ENCODE data around the gene TMEM95.

The TMEM95 gene

GRCh38 chr17:7403043-7403726 lies 48.2 kb downstream of the TMEM95 start:
- Histone ChIP-seq H3K9ac (ENCODE audit: low read length in 5 of 5) (peak overlapping the region; percentile 43 to 82 (median 75)), H3K9me3 (ENCODE audit: control insufficient read depth in 5 of 5, low read length in 5 of 5) (no peaks in the 10 kb centered on the region), H3K4me3 (ENCODE audit: low read depth in 1 of 5, low read length in 5 of 5) (peak overlapping the region; percentile 77 to 83 (median 80)), H3K27me3 (ENCODE audit: control insufficient read depth in 5 of 5, insufficient read depth in 4 of 5, low read length in 5 of 5) (no peaks in the 10 kb centered on the region), H3K27ac (ENCODE audit: low read depth, low read length) (peak overlapping the region; percentile 92), H3K4me1 (ENCODE audit: control insufficient read depth in 5 of 5, insufficient read depth in 5 of 5, low read length in 5 of 5) (peaks cover 4 to 25% (median 17%) of the 10 kb centered on the region in 5 donors), H3K36me3 (ENCODE audit: control insufficient read depth in 5 of 5, insufficient read depth in 5 of 5, low read length in 5 of 5) (no peaks in the 10 kb centered on the region)

- no peaks in the 10 kb centered on the region for H3K9me3 ChIP-seq (ENCODE audit: control insufficient read depth in 5 of 5, low read length in 5 of 5)
- H3K27me3 ChIP-seq (ENCODE audit: control insufficient read depth in 5 of 5, insufficient read depth in 4 of 5, low read length in 5 of 5) = no peaks in the 10 kb centered on the region
- H3K9ac ChIP-seq (ENCODE audit: low read length in 5 of 5) = peak overlapping the region in 4 of 5 donors; percentile 43 to 82 (median 71)
- peaks cover 4 to 25% (median 17%) of the 10 kb centered on the region in 5 donors for H3K4me1 ChIP-seq (ENCODE audit: control insufficient read depth in 5 of 5, insufficient read depth in 5 of 5, low read length in 5 of 5)
- peak overlapping the region; percentile 92 for H3K27ac ChIP-seq (ENCODE audit: low read depth, low read length)
- H3K4me3 ChIP-seq (ENCODE audit: low read depth in 1 of 5, low read length in 5 of 5) = peak overlapping the region; percentile 77 to 83 (median 80)
- peaks cover 0 to 2% (median 0%) of the 10 kb centered on the region in 5 donors for H3K36me3 ChIP-seq (ENCODE audit: control insufficient read depth in 5 of 5, insufficient read depth in 5 of 5, low read length in 5 of 5)
Observed at GRCh38 chr17:7403727-7403976, 48.7 kb downstream of the TMEM95 start.

GRCh38 chr17:7403977-7404736 lies 49.2 kb downstream of the TMEM95 start, which contains the start of gene TMEM256:
Gene TMEM256, minus strand, starts transcription at chr17:7404097. Its CDS starts 13 bp downstream, at chr17:7404084.
- Histone ChIP-seq H3K9me3 (ENCODE audit: control insufficient read depth in 5 of 5, low read length in 5 of 5) (no peaks in the 10 kb centered on the region), H3K9ac (ENCODE audit: low read length in 5 of 5) (peak within 1 kb of the TSS; percentile 43 to 82 (median 75)), H3K4me1 (ENCODE audit: control insufficient read depth in 5 of 5, insufficient read depth in 5 of 5, low read length in 5 of 5) (peaks cover 4 to 25% (median 17%) of the 10 kb centered on the region in 5 donors), H3K27me3 (ENCODE audit: control insufficient read depth in 5 of 5, insufficient read depth in 4 of 5, low read length in 5 of 5) (no peaks in the 10 kb centered on the region), H3K36me3 (ENCODE audit: control insufficient read depth in 5 of 5, insufficient read depth in 5 of 5, low read length in 5 of 5) (peaks cover 0 to 7% (median 0%) of the 10 kb centered on the region in 5 donors), H3K4me3 (ENCODE audit: low read depth in 1 of 5, low read length in 5 of 5) (peak within 1 kb of the TSS; percentile 77 to 83 (median 80)), H3K27ac (ENCODE audit: low read depth, low read length) (peak within 1 kb of the TSS; percentile 92)

DNA sequence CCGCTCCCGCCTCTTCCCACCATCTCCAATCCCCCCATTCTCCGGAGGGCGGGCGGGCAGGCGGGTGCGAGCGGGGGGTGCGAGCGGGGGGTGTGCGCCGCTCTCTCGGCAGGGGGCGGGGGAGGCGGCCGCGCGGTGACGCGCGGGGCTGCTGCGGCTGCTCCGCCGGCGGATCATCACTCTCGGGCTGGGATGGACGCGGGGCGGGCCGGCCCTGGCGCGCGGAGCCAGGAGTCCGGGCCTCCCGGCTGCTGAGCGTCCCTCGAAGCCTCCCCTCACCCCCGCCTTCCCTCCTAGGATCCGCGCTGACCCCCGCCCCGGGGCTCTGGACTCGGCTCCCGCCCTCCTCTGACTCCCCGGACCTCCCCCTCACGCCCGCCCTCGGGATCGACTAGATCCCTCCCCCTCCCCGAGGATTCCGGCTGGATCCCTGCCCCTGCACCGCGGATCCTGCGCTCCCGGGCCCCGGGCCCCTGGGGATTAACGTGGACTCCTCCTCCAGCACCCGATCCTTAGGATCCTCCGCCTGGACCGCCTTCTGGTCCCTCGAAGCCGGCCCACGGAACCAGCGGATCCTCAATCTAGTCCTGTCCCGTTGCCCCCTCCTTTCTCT lies 49.9 kb downstream of the TMEM95 start:
- H3K9ac ChIP-seq (ENCODE audit: low read length in 5 of 5) = peak overlapping the region in 3 of 5 donors; percentile 51 to 75 (median 73)
- H3K36me3 ChIP-seq (ENCODE audit: control insufficient read depth in 5 of 5, insufficient read depth in 5 of 5, low read length in 5 of 5) = peaks cover 0 to 13% (median 4%) of the 10 kb centered on the region in 5 donors
- H3K9me3 ChIP-seq (ENCODE audit: control insufficient read depth in 5 of 5, low read length in 5 of 5) = no peaks in the 10 kb centered on the region
- H3K4me3 ChIP-seq (ENCODE audit: low read depth in 1 of 5, low read length in 5 of 5) = peak overlapping the region; percentile 44 to 83 (median 62)
- H3K4me1 ChIP-seq (ENCODE audit: control insufficient read depth in 5 of 5, insufficient read depth in 5 of 5, low read length in 5 of 5) = peaks cover 4 to 25% (median 17%) of the 10 kb centered on the region in 5 donors
- H3K27me3 ChIP-seq (ENCODE audit: control insufficient read depth in 5 of 5, insufficient read depth in 4 of 5, low read length in 5 of 5) = no peaks in the 10 kb centered on the region
- peak overlapping the region; percentile 46 for H3K27ac ChIP-seq (ENCODE audit: low read depth, low read length)

DNA sequence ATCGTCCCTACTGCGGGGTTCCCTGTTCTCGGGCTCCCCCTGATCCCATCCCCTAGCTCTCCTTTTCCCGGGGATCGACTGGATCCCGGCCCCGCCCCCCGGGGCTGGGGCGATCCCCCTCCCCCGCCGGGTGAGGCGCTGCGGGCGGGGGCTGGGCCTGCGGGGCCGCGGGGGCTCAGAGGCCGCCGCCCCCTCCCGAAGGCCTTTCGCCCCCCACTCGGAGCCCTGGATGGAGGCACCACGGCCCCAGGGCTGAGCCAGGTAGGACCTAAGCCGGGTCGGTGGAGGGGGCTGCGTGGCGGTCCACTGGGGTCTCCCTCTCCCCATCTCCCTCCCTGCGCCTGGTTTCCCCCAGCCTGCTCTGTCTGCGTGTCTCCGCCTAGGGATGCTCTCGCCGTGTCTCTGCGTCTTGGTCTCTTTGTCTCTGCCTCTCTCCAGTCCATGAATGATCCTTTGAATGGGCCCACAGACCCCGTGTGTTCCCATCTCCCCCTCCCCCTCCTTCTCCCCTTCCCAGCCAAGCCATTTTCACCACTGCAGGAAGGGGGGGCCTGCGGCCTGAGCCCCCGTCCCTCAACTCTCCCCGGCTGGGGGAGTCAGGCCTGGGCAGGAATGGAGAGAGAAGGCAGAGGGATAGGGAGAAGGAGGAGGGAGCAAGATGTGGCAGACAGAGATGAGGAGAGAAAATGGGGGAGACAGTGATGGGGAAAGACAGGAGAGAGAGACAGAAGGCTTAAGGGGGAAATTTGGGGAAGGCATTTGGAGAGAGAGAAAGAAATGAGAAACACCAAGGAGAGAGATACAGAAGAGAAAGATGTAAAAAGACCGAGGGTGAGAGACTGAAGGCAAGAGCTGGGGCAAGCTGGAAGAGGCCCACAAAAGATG lies 50.6 kb downstream of the TMEM95 start:
- Histone ChIP-seq H3K27ac (ENCODE audit: low read depth, low read length) (peak overlapping the region; percentile 46), H3K4me1 (ENCODE audit: control insufficient read depth in 5 of 5, insufficient read depth in 5 of 5, low read length in 5 of 5) (peaks cover 4 to 25% (median 17%) of the 10 kb centered on the region in 5 donors)

GRCh38 chr17:7406235-7406825 lies 51.4 kb downstream of the TMEM95 start:
- Histone ChIP-seq H3K4me3 (ENCODE audit: low read depth in 1 of 5, low read length in 5 of 5) (no peak overlapping the region), H3K36me3 (ENCODE audit: control insufficient read depth in 5 of 5, insufficient read depth in 5 of 5, low read length in 5 of 5) (peaks cover 0 to 17% (median 10%) of the 10 kb centered on the region in 5 donors), H3K27ac (ENCODE audit: low read depth, low read length) (no peak overlapping the region), H3K4me1 (ENCODE audit: control insufficient read depth in 5 of 5, insufficient read depth in 5 of 5, low read length in 5 of 5) (peaks cover 4 to 25% (median 17%) of the 10 kb centered on the region in 5 donors), H3K27me3 (ENCODE audit: control insufficient read depth in 5 of 5, insufficient read depth in 4 of 5, low read length in 5 of 5) (no peaks in the 10 kb centered on the region), H3K9ac (ENCODE audit: low read length in 5 of 5) (no peak overlapping the region), H3K9me3 (ENCODE audit: control insufficient read depth in 5 of 5, low read length in 5 of 5) (no peaks in the 10 kb centered on the region)

More for the DNA sequence above, 50.6 kb downstream of the TMEM95 start:
- H3K9me3 ChIP-seq (ENCODE audit: control insufficient read depth in 5 of 5, low read length in 5 of 5) = no peaks in the 10 kb centered on the region
- peak overlapping the region in 3 of 5 donors; percentile 51 to 75 (median 73) for H3K9ac ChIP-seq (ENCODE audit: low read length in 5 of 5)
- peak overlapping the region in 4 of 5 donors; percentile 61 to 83 (median 70) for H3K4me3 ChIP-seq (ENCODE audit: low read depth in 1 of 5, low read length in 5 of 5)
- H3K27me3 ChIP-seq (ENCODE audit: control insufficient read depth in 5 of 5, insufficient read depth in 4 of 5, low read length in 5 of 5) = no peaks in the 10 kb centered on the region
- peaks cover 0 to 17% (median 9%) of the 10 kb centered on the region in 5 donors for H3K36me3 ChIP-seq (ENCODE audit: control insufficient read depth in 5 of 5, insufficient read depth in 5 of 5, low read length in 5 of 5)

Measured in subcutaneous abdominal adipose tissue (tissue), 5 donors.